ENCODE data around the gene ANKRD34A. TPM values are rescaled to one million over a fixed set of nuclear protein-coding genes. Genes with fewer than 3 reads are reported as not detected.

The ANKRD34A gene
- total RNA-seq, 2 donors from 2014 or later: 1.6 to 2.4 TPM

DNA sequence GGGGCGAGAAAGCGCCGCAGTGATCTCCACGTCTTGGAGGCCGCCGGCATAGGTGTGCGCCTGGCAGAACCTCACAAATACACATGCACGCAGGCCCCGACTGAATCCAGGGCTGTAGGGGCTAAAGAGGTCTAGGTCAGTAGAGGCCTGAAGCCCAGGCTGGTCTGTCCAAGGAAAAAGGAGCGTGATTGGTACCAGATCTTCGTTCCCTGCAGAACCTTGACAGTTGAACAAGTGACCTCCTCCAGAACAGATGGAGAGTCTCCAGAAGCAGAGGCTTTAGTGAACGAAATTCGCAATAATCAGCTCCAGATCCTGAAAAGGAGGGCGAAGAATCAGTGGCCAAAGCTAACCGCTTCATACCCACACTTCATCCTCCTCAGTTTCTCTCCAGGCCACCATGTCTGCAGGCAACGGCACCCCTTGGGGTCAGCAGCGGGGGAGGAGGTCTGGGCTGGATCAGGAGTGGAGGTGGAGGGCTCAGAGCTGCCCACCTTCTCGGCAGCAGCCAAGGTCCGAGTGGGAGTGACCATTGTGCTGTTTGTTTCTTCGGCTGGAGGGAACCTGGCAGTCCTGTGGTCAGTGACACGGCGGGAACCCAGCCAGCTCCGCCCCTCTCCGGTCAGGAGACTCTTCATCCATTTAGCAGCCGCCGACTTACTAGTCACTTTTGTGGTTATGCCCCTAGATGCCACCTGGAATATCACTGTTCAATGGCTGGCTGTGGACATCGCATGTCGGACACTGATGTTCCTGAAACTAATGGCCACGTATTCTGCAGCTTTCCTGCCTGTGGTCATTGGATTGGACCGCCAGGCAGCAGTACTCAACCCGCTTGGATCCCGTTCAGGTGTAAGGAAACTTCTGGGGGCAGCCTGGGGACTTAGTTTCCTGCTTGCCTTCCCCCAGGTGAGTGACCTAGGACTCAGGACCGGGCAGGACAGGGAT lies 45.1 kb downstream of the ANKRD34A start:
- Histone ChIP-seq H3K4me3 (peak overlapping the region; percentile 64 to 94), H3K4me1 (replicated peaks) (peaks cover 3% of the 10 kb centered on the region), H3K27ac (peak overlapping the region; percentile 80 to 89), H3K36me3 (no peaks in the 10 kb centered on the region), H3K9me3 (no peaks in the 10 kb centered on the region), H3K27me3 (replicated peaks; ENCODE audit: insufficient read depth) (no peaks in the 10 kb centered on the region)
- WGBS: 5% methylated on average over 31 of the region's 33 CpGs
- peak; percentile 24 for TF ChIP-seq POLR2AphosphoS5 (IDR thresholded peaks at IDR 0.05)
- no peak for TF ChIP-seq POLR2A (IDR thresholded peaks at IDR 0.05)
- TF ChIP-seq, protein P1, sequence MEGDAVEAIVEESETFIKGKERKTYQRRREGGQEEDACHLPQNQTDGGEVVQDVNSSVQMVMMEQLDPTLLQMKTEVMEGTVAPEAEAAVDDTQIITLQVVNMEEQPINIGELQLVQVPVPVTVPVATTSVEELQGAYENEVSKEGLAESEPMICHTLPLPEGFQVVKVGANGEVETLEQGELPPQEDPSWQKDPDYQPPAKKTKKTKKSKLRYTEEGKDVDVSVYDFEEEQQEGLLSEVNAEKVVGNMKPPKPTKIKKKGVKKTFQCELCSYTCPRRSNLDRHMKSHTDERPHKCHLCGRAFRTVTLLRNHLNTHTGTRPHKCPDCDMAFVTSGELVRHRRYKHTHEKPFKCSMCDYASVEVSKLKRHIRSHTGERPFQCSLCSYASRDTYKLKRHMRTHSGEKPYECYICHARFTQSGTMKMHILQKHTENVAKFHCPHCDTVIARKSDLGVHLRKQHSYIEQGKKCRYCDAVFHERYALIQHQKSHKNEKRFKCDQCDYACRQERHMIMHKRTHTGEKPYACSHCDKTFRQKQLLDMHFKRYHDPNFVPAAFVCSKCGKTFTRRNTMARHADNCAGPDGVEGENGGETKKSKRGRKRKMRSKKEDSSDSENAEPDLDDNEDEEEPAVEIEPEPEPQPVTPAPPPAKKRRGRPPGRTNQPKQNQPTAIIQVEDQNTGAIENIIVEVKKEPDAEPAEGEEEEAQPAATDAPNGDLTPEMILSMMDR (IDR thresholded peaks at IDR 0.05): peak in 1 of 4 experiments; percentile 10
- intact Hi-C loops (cut with DNase I): loop anchor here (5.0 kb wide), 1 partner anchor 43 kb away; the partner anchor contains the start of genes ANKRD34A and POLR3GL
- DNase-seq (ENCODE audit: low spot score): peak; percentile 50

DNA sequence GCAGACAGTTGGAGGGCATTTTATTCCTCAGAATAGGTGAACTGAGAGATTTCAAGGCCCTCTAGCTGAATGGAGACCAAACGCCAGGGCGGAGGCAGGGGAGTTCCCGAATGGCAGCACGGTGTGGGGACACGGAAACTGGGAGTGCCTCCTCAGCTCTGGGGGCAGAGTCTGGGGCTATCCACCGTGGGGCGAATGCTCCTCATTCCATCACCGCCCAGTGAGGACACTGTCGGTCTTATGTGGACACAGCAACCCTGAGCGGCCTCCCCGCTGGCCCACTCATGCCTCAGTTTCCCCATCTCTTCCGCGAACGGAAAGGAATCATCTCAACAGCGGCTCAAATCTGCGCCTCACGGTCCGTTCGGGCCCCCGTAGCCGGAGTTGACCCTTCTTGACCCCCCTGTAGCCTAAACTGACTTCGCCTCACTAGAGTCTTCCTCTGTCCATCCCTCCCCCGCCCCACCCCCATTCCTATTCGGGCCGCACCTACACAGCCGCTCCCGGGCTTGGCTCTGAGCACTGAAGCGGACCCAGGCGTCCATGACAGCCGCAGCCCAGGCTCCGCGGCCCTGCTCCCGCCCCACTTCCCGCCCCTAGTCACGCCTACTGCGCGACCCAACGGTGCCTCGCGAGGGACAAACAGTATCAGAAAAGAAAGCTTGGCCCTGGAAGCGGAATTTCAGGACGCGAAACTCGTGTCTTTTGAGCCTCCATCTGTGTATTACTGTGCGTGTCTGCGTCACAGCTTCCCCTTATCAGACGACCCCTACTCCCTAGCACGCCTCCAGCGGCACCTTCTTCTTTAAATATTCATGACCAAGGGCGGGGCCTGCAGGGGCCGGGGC lies 46.0 kb downstream of the ANKRD34A start, which contains the start of gene PEX11B:
TSS of gene PEX11B (minus strand) at position 574 of the 848 bp plus-strand sequence. CDS start at position 545, 29 bp downstream.
- WGBS: 1% methylated on average over 51 of the region's 51 CpGs
- Histone ChIP-seq H3K27ac (peak within 1 kb of the TSS; percentile 80 to 89), H3K4me1 (replicated peaks) (peaks cover 3% of the 10 kb centered on the region), H3K36me3 (no peaks in the 10 kb centered on the region), H3K27me3 (replicated peaks; ENCODE audit: insufficient read depth) (no peaks in the 10 kb centered on the region), H3K4me3 (peak within 1 kb of the TSS; percentile 64 to 94), H3K9me3 (no peaks in the 10 kb centered on the region)
- TF ChIP-seq, protein P1 (IDR thresholded peaks at IDR 0.05): peak in 2 of 4 experiments; percentile 22 to 33
- TF ChIP-seq POLR2A (IDR thresholded peaks at IDR 0.05): peak; percentile 44
- peak; percentile 94 for TF ChIP-seq POLR2AphosphoS5 (IDR thresholded peaks at IDR 0.05)
- DNase-seq (ENCODE audit: low spot score): peak; percentile 87
- intact Hi-C loops (cut with DNase I): loop anchor here (5.0 kb wide), 1 partner anchor 44 kb away; the partner anchor contains the start of genes ANKRD34A and POLR3GL

DNA sequence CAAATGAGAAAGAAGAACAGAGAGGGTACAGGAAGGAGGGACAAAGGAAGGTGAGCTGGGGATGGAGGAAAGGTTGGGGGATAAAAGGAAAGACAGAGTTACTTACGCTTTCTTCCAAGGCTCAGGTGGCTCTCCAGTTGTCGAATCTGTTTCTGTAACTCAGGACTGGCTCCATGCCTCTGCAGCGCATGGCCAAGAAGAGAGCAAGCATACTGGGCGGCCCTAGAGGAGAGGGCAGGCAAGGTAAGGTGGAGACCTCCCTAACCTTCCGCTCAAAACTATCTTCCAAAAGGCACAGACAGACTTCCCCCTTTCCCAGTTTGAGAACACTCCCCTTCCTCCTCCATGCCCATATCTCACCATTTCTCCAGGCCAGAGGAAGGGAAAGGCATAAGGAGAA lies 46.8 kb downstream of the ANKRD34A start:
- intact Hi-C loops (cut with DNase I): loop anchor here (5.0 kb wide), 1 partner anchor 45 kb away; the partner anchor contains the start of genes ANKRD34A and POLR3GL
- no peaks in the 10 kb centered on the region for H3K27me3 ChIP-seq (replicated peaks; ENCODE audit: insufficient read depth)
- WGBS: 77% methylated on average over 5 of the region's 5 CpGs
- no peaks in the 10 kb centered on the region for H3K9me3 ChIP-seq
- H3K36me3 ChIP-seq: no peaks in the 10 kb centered on the region
- peak overlapping the region; percentile 80 to 89 for H3K27ac ChIP-seq
- peak overlapping the region; percentile 64 to 94 for H3K4me3 ChIP-seq
- DNase-seq (ENCODE audit: low spot score): no peak
- peaks cover 3% of the 10 kb centered on the region for H3K4me1 ChIP-seq (replicated peaks)
- no peak for TF ChIP-seq POLR2AphosphoS5 (IDR thresholded peaks at IDR 0.05)
- TF ChIP-seq, protein P1 (IDR thresholded peaks at IDR 0.05): no peak
- no peak for TF ChIP-seq POLR2A (IDR thresholded peaks at IDR 0.05)

DNA sequence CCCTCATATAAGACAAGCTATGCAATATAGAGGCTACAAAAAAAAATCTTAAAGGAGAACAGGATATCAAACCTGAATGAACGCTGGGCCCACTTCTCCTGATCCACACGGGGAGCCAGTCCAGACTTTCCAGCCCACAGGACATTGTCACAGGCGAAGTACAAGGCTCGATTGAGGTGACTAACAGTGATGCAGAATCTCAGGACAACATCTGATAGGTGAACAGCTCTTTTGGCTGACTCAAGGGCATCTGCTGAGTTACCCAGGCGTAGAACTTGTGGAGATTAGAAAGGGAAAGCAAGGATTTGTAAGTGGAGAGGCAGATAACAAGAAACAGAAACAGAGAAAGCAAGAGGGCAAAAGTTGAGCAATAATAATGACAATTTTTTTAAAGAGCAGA lies 47.6 kb downstream of the ANKRD34A start:
- 83% methylated on average over 5 of the region's 5 CpGs for WGBS
- no peak overlapping the region for H3K27ac ChIP-seq

More for the DNA sequence above, 47.6 kb downstream of the ANKRD34A start:
- Histone ChIP-seq H3K36me3 (no peaks in the 10 kb centered on the region), H3K4me3 (no peak overlapping the region), H3K9me3 (no peaks in the 10 kb centered on the region), H3K27me3 (replicated peaks; ENCODE audit: insufficient read depth) (no peaks in the 10 kb centered on the region), H3K4me1 (replicated peaks) (peaks cover 3% of the 10 kb centered on the region)
- intact Hi-C loops (cut with DNase I): loop anchor here (5.0 kb wide), 1 partner anchor 46 kb away; the partner anchor contains the start of genes ANKRD34A and POLR3GL
- no peak for DNase-seq (ENCODE audit: low spot score)
- TF ChIP-seq, protein P1 (IDR thresholded peaks at IDR 0.05): no peak
- TF ChIP-seq POLR2AphosphoS5 (IDR thresholded peaks at IDR 0.05) (no peak), POLR2A (IDR thresholded peaks at IDR 0.05) (no peak)
